Measurements from ENCODE around the gene THSD7B. TPM values are rescaled to one million over a fixed set of nuclear protein-coding genes. Genes with fewer than 3 reads are reported as not detected.

The THSD7B gene
- total and polyA plus RNA-seq, 9 of the 15 experiments (the other 6 are each of a cell fraction or from before 2014, with no cell fraction given): not detected

DNA sequence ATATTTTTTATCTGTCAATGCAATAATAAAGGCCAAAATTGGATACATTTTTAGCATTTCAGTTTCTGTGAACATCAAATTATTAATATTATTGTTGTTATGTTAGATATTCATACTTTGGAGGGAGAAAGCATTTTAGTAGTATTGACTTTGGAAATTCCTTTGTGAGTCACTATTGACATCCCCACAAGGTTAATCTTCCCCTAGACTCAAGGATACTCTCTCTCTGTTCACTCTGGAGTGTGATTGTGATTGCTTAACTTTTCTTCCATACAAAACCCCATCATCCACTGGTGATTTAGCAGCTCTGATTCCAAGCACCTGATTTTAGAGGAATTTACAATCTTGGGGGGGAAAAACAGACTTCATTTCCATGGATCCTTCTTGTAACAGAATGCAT lies 352.0 kb downstream of the THSD7B start:
- ChIA-PET POLR2A (no interaction called here), CTCF (ENCODE audit: low intra/inter-chr PET ratio) (no interaction called here)
- BruUV-seq (replicated peaks): no TSS peak
- ATAC-seq (no peak), DNase-seq (ENCODE audit: extremely low read depth in 1 of 4, low spot score in 3 of 4) (no peak), FAIRE-seq (no peak)
- intact Hi-C loops (cut with micrococcal nuclease): no loop called here
- TF ChIP-seq, protein P1, sequence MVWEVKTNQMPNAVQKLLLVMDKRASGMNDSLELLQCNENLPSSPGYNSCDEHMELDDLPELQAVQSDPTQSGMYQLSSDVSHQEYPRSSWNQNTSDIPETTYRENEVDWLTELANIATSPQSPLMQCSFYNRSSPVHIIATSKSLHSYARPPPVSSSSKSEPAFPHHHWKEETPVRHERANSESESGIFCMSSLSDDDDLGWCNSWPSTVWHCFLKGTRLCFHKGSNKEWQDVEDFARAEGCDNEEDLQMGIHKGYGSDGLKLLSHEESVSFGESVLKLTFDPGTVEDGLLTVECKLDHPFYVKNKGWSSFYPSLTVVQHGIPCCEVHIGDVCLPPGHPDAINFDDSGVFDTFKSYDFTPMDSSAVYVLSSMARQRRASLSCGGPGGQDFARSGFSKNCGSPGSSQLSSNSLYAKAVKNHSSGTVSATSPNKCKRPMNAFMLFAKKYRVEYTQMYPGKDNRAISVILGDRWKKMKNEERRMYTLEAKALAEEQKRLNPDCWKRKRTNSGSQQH (CRISPR knock-in tag; IDR thresholded peaks at IDR 0.05): no peak
- TF ChIP-seq, protein P2, sequence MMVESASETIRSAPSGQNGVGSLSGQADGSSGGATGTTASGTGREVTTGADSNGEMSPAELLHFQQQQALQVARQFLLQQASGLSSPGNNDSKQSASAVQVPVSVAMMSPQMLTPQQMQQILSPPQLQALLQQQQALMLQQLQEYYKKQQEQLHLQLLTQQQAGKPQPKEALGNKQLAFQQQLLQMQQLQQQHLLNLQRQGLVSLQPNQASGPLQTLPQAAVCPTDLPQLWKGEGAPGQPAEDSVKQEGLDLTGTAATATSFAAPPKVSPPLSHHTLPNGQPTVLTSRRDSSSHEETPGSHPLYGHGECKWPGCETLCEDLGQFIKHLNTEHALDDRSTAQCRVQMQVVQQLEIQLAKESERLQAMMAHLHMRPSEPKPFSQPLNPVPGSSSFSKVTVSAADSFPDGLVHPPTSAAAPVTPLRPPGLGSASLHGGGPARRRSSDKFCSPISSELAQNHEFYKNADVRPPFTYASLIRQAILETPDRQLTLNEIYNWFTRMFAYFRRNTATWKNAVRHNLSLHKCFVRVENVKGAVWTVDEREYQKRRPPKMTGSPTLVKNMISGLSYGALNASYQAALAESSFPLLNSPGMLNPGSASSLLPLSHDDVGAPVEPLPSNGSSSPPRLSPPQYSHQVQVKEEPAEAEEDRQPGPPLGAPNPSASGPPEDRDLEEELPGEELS (CRISPR knock-in tag; IDR thresholded peaks at IDR 0.05; ENCODE audit: borderline replicate concordance): no peak
- TF ChIP-seq CBFA2T2 (conservative IDR thresholded peaks at IDR 0.05) (no peak), JUND (IDR thresholded peaks at IDR 0.05; ENCODE audit: borderline replicate concordance, low read depth, low read length) (no peak), JUND (tag; IDR thresholded peaks at IDR 0.05; ENCODE audit: borderline replicate concordance, low read depth, low read length) (no peak)
- H3K27me3 ChIP-seq (ENCODE audit: control insufficient read depth in 2 of 2, insufficient read depth in 2 of 2, low read length in 2 of 2): no peaks in the 10 kb centered on the region
- in situ Hi-C loops (cut with MboI): no loop called here
- H3K9ac ChIP-seq (ENCODE audit: insufficient read depth in 1 of 2, low read depth in 2 of 2, low read length in 2 of 2): no peak overlapping the region
- no peaks in the 10 kb centered on the region for H3K79me2 ChIP-seq (ENCODE audit: control insufficient read depth, insufficient read depth, low read length)
- no peak overlapping the region for H3K27ac ChIP-seq (ENCODE audit: extremely low read depth, low read depth, low read length)
- no peaks in the 10 kb centered on the region for H4K20me1 ChIP-seq (replicated peaks; ENCODE audit: control insufficient read depth, insufficient read depth, low read length)
- 0 out of 2 replicates have a peak, but pooled peaks cover 2% of the 10 kb centered on the region for H3K9me3 ChIP-seq (replicated peaks; ENCODE audit: control insufficient read depth, insufficient read depth, low read depth, low read length)
- H3K36me3 ChIP-seq (ENCODE audit: control insufficient read depth, insufficient read depth, low read length): no peaks in the 10 kb centered on the region
- H2AFZ ChIP-seq (ENCODE audit: low read depth, low read length): no peak overlapping the region
- H3K9me1 ChIP-seq (ENCODE audit: control insufficient read depth, insufficient read depth, low read length): no peaks in the 10 kb centered on the region
- no peak overlapping the region for H3K4me3 ChIP-seq
- no peak overlapping the region for H3K4me2 ChIP-seq (ENCODE audit: insufficient read depth, low read length)
- H3K4me1 ChIP-seq (replicated peaks in 1 of 2; ENCODE audit: control insufficient read depth in 2 of 2, insufficient read depth in 2 of 2, low read length in 2 of 2): no peaks in the 10 kb centered on the region

Measured in K562 (cell line).